ENCODE data around the gene ACER3.

Gene ACER3

GRCh38 chr11:76844511-76844910 lies 16.2 kb upstream of the ACER3 start:
- Histone ChIP-seq H2BK5ac (ENCODE audit: low read length) (no peak overlapping the region), H2BK120ac (ENCODE audit: low read depth, low read length) (no peak overlapping the region), H3K56ac (ENCODE audit: low read length) (no peak overlapping the region), H3K18ac (ENCODE audit: low read length) (no peak overlapping the region), H3K36me3 (ENCODE audit: control insufficient read depth, insufficient read depth, low read length) (no peaks in the 10 kb centered on the region), H3K4me1 (ENCODE audit: control insufficient read depth, low read depth, low read length) (no peaks in the 10 kb centered on the region), H3K4me3 (ENCODE audit: low read length) (no peak overlapping the region), H3K79me1 (ENCODE audit: low read length) (no peaks in the 10 kb centered on the region), H3K79me2 (ENCODE audit: control insufficient read depth, insufficient read depth, low read length) (no peaks in the 10 kb centered on the region), H3K9ac (ENCODE audit: low read length) (no peak overlapping the region), H4K5ac (ENCODE audit: low read length) (no peak overlapping the region), H3K23ac (ENCODE audit: low read length) (no peak overlapping the region), H3K27ac (ENCODE audit: low read depth, low read length) (no peak overlapping the region), H3K4me2 (ENCODE audit: low read length) (no peak overlapping the region), H2AK5ac (ENCODE audit: low read length) (no peak overlapping the region), H3K27me3 (ENCODE audit: insufficient read depth, low read length, poor library complexity) (no peaks in the 10 kb centered on the region), H4K8ac (ENCODE audit: low read depth, low read length) (no peak overlapping the region), H2BK15ac (replicated peaks; ENCODE audit: low read depth) (no peak overlapping the region), H3K4ac (ENCODE audit: low read depth, low read length) (no peak overlapping the region)
- no peak for DNase-seq
- no CpG with 5 or more reads among the region's 10 CpGs for WGBS (ENCODE audit: extremely low coverage, insufficient coverage, low lambda C conversion rate)

- Histone ChIP-seq H3K9ac (ENCODE audit: low read length) (no peak overlapping the region), H2AK5ac (ENCODE audit: low read length) (no peak overlapping the region), H3K79me1 (ENCODE audit: low read length) (no peaks in the 10 kb centered on the region), H3K56ac (ENCODE audit: low read length) (no peak overlapping the region), H2BK15ac (replicated peaks; ENCODE audit: low read depth) (no peak overlapping the region), H4K8ac (ENCODE audit: low read depth, low read length) (no peak overlapping the region), H3K23ac (ENCODE audit: low read length) (no peak overlapping the region), H3K27me3 (ENCODE audit: insufficient read depth, low read length, poor library complexity) (no peaks in the 10 kb centered on the region), H3K4me3 (ENCODE audit: low read length) (no peak overlapping the region), H2BK120ac (ENCODE audit: low read depth, low read length) (no peak overlapping the region), H3K4ac (ENCODE audit: low read depth, low read length) (no peak overlapping the region), H3K4me1 (ENCODE audit: control insufficient read depth, low read depth, low read length) (no peaks in the 10 kb centered on the region), H3K4me2 (ENCODE audit: low read length) (no peak overlapping the region), H4K5ac (ENCODE audit: low read length) (no peak overlapping the region), H3K18ac (ENCODE audit: low read length) (no peak overlapping the region), H3K79me2 (ENCODE audit: control insufficient read depth, insufficient read depth, low read length) (no peaks in the 10 kb centered on the region), H3K36me3 (ENCODE audit: control insufficient read depth, insufficient read depth, low read length) (no peaks in the 10 kb centered on the region), H2BK5ac (ENCODE audit: low read length) (no peak overlapping the region), H3K27ac (ENCODE audit: low read depth, low read length) (no peak overlapping the region)
- DNase-seq = no peak
- no CpG with 5 or more reads among the region's 3 CpGs for WGBS (ENCODE audit: extremely low coverage, insufficient coverage, low lambda C conversion rate)
Measured at GRCh38 chr11:76845069-76845468, 15.6 kb upstream of the ACER3 start.

- Histone ChIP-seq H4K8ac (ENCODE audit: low read depth, low read length) (no peak overlapping the region), H3K79me2 (ENCODE audit: control insufficient read depth, insufficient read depth, low read length) (no peaks in the 10 kb centered on the region), H3K36me3 (ENCODE audit: control insufficient read depth, insufficient read depth, low read length) (no peaks in the 10 kb centered on the region), H3K4me2 (ENCODE audit: low read length) (no peak overlapping the region), H3K56ac (ENCODE audit: low read length) (no peak overlapping the region), H3K4me3 (ENCODE audit: low read length) (no peak overlapping the region), H3K27me3 (ENCODE audit: insufficient read depth, low read length, poor library complexity) (no peaks in the 10 kb centered on the region), H3K9ac (ENCODE audit: low read length) (no peak overlapping the region), H2BK15ac (replicated peaks; ENCODE audit: low read depth) (no peak overlapping the region), H3K23ac (ENCODE audit: low read length) (no peak overlapping the region), H3K18ac (ENCODE audit: low read length) (no peak overlapping the region), H3K79me1 (ENCODE audit: low read length) (no peaks in the 10 kb centered on the region), H3K4me1 (ENCODE audit: control insufficient read depth, low read depth, low read length) (no peaks in the 10 kb centered on the region), H2AK5ac (ENCODE audit: low read length) (no peak overlapping the region), H2BK5ac (ENCODE audit: low read length) (no peak overlapping the region), H3K4ac (ENCODE audit: low read depth, low read length) (no peak overlapping the region), H3K27ac (ENCODE audit: low read depth, low read length) (no peak overlapping the region), H4K5ac (ENCODE audit: low read length) (no peak overlapping the region), H2BK120ac (ENCODE audit: low read depth, low read length) (no peak overlapping the region)
- no CpG with 5 or more reads among the region's 3 CpGs for WGBS (ENCODE audit: extremely low coverage, insufficient coverage, low lambda C conversion rate)
- no peak for DNase-seq
Measured at GRCh38 chr11:76846441-76846840, 14.3 kb upstream of the ACER3 start.

GRCh38 chr11:76849376-76849775 lies 11.3 kb upstream of the ACER3 start:
- no peak overlapping the region for H3K56ac ChIP-seq (ENCODE audit: low read length)
- WGBS (ENCODE audit: extremely low coverage, insufficient coverage, low lambda C conversion rate) = no CpG with 5 or more reads among the region's 3 CpGs
- no peak for DNase-seq
- no peak overlapping the region for H3K4me3 ChIP-seq (ENCODE audit: low read length)
- no peak overlapping the region for H2BK5ac ChIP-seq (ENCODE audit: low read length)
- H3K4ac ChIP-seq (ENCODE audit: low read depth, low read length) = no peak overlapping the region
- H3K4me1 ChIP-seq (ENCODE audit: control insufficient read depth, low read depth, low read length) = no peaks in the 10 kb centered on the region
- no peaks in the 10 kb centered on the region for H3K79me2 ChIP-seq (ENCODE audit: control insufficient read depth, insufficient read depth, low read length)
- no peak overlapping the region for H4K8ac ChIP-seq (ENCODE audit: low read depth, low read length)
- no peak overlapping the region for H2BK120ac ChIP-seq (ENCODE audit: low read depth, low read length)
- no peak overlapping the region for H2AK5ac ChIP-seq (ENCODE audit: low read length)
- no peaks in the 10 kb centered on the region for H3K27me3 ChIP-seq (ENCODE audit: insufficient read depth, low read length, poor library complexity)
- H4K5ac ChIP-seq (ENCODE audit: low read length) = no peak overlapping the region
- H3K79me1 ChIP-seq (ENCODE audit: low read length) = no peaks in the 10 kb centered on the region
- H3K27ac ChIP-seq (ENCODE audit: low read depth, low read length) = no peak overlapping the region
- H3K9ac ChIP-seq (ENCODE audit: low read length) = no peak overlapping the region
- H3K18ac ChIP-seq (ENCODE audit: low read length) = no peak overlapping the region
- H3K36me3 ChIP-seq (ENCODE audit: control insufficient read depth, insufficient read depth, low read length) = no peaks in the 10 kb centered on the region
- no peak overlapping the region for H3K4me2 ChIP-seq (ENCODE audit: low read length)
- no peak overlapping the region for H3K23ac ChIP-seq (ENCODE audit: low read length)
- no peak overlapping the region for H2BK15ac ChIP-seq (replicated peaks; ENCODE audit: low read depth)

- Histone ChIP-seq H3K4me2 (ENCODE audit: low read length) (no peak overlapping the region), H3K27me3 (ENCODE audit: insufficient read depth, low read length, poor library complexity) (no peaks in the 10 kb centered on the region), H4K8ac (ENCODE audit: low read depth, low read length) (no peak overlapping the region), H2AK5ac (ENCODE audit: low read length) (no peak overlapping the region), H3K56ac (ENCODE audit: low read length) (no peak overlapping the region), H2BK15ac (replicated peaks; ENCODE audit: low read depth) (no peak overlapping the region), H4K5ac (ENCODE audit: low read length) (no peak overlapping the region), H2BK5ac (ENCODE audit: low read length) (no peak overlapping the region), H3K79me1 (ENCODE audit: low read length) (no peaks in the 10 kb centered on the region), H3K4ac (ENCODE audit: low read depth, low read length) (no peak overlapping the region), H3K18ac (ENCODE audit: low read length) (no peak overlapping the region), H3K4me1 (ENCODE audit: control insufficient read depth, low read depth, low read length) (no peaks in the 10 kb centered on the region), H2BK120ac (ENCODE audit: low read depth, low read length) (no peak overlapping the region), H3K36me3 (ENCODE audit: control insufficient read depth, insufficient read depth, low read length) (no peaks in the 10 kb centered on the region), H3K4me3 (ENCODE audit: low read length) (no peak overlapping the region), H3K79me2 (ENCODE audit: control insufficient read depth, insufficient read depth, low read length) (no peaks in the 10 kb centered on the region), H3K23ac (ENCODE audit: low read length) (no peak overlapping the region), H3K27ac (ENCODE audit: low read depth, low read length) (no peak overlapping the region), H3K9ac (ENCODE audit: low read length) (no peak overlapping the region)
- 100% methylated on average over 3 of the region's 4 CpGs for WGBS (ENCODE audit: extremely low coverage, insufficient coverage, low lambda C conversion rate)
- no peak for DNase-seq
Measured at GRCh38 chr11:76850130-76850529, 10.6 kb upstream of the ACER3 start.

- H3K56ac ChIP-seq (ENCODE audit: low read length) = no peak overlapping the region
- H2BK120ac ChIP-seq (ENCODE audit: low read depth, low read length) = no peak overlapping the region
- H3K27me3 ChIP-seq (ENCODE audit: insufficient read depth, low read length, poor library complexity) = no peaks in the 10 kb centered on the region
- no peak for DNase-seq
- H3K18ac ChIP-seq (ENCODE audit: low read length) = no peak overlapping the region
- H3K4me3 ChIP-seq (ENCODE audit: low read length) = no peak overlapping the region
- WGBS (ENCODE audit: extremely low coverage, insufficient coverage, low lambda C conversion rate) = no CpG with 5 or more reads among the region's 6 CpGs
- no peak overlapping the region for H4K5ac ChIP-seq (ENCODE audit: low read length)
- no peak overlapping the region for H3K9ac ChIP-seq (ENCODE audit: low read length)
- no peak overlapping the region for H3K23ac ChIP-seq (ENCODE audit: low read length)
- H3K4ac ChIP-seq (ENCODE audit: low read depth, low read length) = no peak overlapping the region
- H3K79me1 ChIP-seq (ENCODE audit: low read length) = no peaks in the 10 kb centered on the region
- no peak overlapping the region for H3K27ac ChIP-seq (ENCODE audit: low read depth, low read length)
- no peak overlapping the region for H3K4me2 ChIP-seq (ENCODE audit: low read length)
- no peaks in the 10 kb centered on the region for H3K36me3 ChIP-seq (ENCODE audit: control insufficient read depth, insufficient read depth, low read length)
- H2BK5ac ChIP-seq (ENCODE audit: low read length) = no peak overlapping the region
- no peaks in the 10 kb centered on the region for H3K4me1 ChIP-seq (ENCODE audit: control insufficient read depth, low read depth, low read length)
- no peak overlapping the region for H4K8ac ChIP-seq (ENCODE audit: low read depth, low read length)
- no peaks in the 10 kb centered on the region for H3K79me2 ChIP-seq (ENCODE audit: control insufficient read depth, insufficient read depth, low read length)
- no peak overlapping the region for H2AK5ac ChIP-seq (ENCODE audit: low read length)
- H2BK15ac ChIP-seq (replicated peaks; ENCODE audit: low read depth) = no peak overlapping the region
Measured at GRCh38 chr11:76850815-76851214, 9.9 kb upstream of the ACER3 start.
